ENCODE data around the gene DUSP19.

DUSP19 gene

DNA sequence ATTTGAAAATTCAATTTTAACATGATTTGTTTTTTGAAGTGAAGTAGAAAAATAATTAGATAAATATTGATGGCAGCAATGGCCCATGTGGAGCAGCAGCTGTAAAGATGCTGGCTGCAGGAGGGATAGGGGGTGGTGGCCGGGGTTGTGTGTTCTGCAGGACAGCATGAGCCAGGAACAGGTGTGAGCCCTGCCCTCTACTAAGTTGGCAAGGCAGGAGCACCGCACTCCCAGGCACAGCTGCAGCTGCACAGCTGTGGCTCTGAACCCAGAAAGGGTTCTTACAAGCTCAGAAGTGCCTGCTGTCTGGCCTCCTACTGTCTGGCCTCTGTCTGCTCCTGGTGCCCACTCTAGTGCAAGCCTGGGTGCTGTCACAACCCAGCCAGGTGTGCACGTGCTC lies 10.0 kb upstream of the DUSP19 start:
- no peak for DNase-seq

DNA sequence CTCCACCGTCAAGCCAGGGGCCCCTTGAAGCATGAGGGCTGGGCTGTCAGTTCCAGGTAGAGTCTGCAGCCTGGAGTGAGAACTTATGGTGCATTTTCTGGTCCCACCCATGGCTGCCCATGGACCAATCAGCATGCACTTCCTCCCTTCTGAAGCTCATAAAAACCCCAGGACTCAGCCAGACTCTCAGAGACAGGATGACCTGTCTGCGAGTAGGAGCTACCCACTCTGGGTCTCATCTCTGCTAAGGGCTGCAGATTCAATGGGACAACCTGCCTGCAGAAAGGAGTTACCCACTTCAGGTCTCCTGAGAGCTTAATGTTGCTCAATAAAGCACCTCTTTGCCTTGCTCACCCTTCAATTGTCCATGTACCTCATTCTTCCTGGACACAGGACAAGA lies 9.4 kb upstream of the DUSP19 start:
- no peak for DNase-seq

DNA sequence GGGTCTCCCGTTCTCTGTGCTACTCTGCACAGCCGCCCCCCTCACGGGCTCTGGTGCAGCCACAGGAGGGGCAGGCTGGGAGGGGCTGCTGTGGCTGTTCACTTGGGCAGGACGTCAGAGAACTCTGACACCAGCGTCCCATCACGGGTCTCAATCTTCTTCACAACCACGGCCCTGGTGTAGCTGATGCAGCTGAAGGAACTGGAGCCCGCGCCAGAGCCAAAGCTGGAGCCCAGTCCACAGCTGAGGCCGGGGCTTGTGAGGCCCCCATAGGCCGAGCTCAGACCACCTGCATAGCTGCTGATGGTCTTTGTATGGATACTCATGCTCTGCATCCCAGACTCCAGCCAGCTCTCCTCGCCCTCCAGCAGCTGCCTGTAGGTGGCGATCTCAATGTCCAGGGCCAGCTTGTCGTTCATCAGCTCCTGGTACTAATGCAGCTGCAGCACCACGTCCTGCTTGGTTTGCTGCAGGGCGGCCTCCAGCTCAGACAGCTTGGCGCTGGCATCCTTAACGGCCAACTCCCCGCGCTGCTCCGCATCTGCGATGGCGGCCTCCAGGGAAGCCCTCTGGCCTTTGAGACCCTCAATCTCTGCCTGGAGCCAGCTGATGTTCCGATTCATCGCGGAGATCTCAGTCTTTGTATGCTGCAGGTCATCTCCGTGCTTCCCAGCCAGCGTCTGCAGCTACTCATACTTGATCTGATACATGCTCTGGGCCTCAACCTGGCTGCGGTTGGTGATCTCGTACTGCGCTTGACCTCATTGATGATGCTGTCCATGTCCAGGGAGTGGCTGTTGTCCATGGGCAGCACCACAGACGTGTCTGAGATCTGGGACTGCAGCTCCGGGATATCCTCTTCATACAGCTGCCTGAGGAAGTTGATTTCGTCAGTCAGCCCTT lies 7.4 kb upstream of the DUSP19 start:
- DNase-seq, result no peak

DNA sequence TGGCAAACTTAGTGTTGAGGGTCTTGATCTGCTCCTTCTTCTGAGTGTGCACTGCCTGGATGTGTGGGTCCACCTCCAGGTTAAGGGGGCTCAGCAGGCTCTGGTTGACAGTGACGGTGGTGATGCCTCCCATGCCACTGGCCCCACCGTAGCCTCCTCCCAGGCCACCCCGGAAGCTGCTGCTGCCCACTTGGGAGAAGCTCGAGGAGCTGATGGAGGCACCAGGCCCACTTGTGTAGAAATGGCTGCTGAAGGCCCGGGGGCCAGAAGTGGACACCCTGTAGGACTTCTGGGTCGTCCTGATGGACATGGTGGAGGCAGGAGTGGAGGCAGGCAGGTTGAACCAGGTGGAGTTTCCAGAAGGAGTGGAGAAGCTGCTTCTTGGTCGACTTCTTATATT lies 6.4 kb upstream of the DUSP19 start:
- no peak for DNase-seq

DNA sequence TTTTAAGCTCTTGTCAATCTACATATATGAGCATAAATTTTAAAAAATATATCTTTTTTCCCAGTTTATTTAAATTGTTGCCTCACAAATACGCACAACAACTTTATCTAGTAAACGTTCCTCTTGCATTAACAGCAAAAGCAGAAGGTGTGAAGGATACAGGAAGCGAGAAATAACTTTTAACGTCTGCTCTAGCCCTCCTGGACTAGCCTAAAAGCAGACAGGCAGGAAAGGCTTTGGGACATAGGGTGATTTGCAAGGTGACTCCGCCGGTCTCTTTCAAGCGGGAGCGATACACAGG lies 434 bp upstream of the DUSP19 start:
- DNase-seq, result peak in 1 of 6 experiments; percentile 21

DNA sequence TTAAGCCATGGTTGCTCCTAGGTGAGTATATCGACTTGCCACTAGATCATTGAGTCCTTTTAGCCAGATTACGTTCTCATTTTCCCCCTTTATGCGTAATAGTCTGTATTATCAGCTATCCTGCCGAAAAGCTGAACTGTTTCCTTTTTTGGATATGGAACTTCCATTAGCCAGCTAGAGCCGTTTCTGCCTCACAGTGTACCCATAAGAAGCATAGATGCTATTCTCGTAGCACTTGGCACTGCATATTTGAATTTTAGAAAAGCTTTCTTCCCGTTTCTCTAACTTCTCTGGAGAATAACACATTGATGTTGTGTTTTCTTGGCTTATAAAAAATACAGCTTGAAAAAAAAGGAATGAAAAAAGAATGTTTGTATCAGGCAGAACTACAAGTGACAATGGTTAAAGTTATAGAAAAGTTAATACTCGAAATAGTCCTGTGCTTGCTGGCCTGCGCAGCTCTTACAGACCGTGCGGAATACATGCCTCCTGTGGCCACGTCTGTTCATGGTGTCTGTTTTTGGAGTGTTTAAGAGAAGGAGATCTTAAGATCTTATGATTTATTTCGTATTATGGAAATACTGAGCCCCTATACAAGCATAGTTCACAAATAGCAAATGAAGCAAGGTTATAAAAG lies 710 bp downstream of the DUSP19 start:
- DNase-seq, result peak in 2 of 6 experiments; percentile 35 to 36

DNA sequence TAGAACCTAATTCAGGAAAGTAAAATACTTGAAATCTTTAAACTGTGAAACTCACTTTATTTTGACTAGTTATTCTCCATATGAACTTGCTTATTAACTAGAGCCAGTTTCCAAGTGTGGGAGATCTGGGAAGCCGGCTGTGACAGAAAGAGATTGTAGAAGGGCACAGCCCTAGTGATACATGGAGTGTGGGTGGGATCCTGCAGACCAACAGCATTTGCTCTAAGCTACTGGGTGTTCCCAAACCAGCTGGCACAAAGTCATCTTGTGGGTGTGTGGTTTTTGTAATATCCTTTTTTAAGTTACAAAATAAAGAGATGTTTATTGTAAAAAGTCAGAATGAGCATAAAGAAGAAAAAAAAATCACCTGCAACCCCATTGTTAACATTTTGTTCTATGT lies 3.4 kb downstream of the DUSP19 start:
- DNase-seq, result no peak

DNA sequence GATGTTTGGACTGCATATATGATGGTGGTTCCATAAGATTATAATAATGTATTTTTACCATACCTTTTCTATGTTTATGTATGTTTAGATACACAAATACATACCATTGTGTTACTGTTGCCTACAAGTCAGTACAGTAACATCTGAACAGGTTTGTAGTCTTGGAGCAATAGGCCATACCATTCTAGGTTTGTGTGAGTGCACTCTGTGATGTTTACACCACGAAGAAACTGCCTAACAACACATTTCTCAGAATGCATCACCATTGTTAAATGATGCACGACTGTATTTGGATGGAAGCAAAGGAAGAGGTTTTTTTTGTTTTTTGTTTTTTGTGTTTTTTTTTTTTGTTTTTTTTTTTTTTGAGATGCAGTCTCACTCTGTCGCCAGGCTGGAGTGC lies 9.5 kb downstream of the DUSP19 start:
- no peak for DNase-seq

DNA sequence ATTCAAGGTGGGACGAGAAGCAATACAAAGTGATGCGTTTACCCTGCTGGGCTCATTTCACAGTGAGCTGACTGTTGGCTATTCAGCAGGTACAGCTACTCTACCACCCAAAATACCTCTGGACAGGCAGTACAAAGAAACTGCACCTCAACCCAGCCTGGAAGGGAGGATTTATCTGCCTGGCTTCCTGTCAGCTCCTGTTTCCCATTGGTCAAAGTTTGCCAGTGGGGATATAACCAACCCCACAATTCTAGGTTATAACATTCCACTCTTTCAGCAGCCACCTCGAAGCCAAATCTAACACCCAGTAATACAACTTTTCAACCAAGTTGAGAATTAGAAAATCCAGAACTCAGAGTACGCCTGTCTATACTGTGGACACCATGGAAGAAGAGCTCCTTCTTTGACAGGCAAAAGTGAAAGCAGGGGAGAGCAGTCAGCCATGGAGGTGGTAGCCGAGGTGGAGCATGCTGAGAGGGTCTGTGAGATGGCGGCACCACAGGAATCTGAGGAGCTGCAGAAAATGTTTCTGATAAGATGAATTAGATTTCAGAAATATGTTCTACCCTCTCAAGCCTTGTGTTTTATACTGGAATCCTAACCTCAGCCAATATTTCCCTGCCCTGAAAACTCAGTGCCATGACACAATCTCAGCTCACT lies 10.8 kb downstream of the DUSP19 start:
- DNase-seq, result no peak

DNA sequence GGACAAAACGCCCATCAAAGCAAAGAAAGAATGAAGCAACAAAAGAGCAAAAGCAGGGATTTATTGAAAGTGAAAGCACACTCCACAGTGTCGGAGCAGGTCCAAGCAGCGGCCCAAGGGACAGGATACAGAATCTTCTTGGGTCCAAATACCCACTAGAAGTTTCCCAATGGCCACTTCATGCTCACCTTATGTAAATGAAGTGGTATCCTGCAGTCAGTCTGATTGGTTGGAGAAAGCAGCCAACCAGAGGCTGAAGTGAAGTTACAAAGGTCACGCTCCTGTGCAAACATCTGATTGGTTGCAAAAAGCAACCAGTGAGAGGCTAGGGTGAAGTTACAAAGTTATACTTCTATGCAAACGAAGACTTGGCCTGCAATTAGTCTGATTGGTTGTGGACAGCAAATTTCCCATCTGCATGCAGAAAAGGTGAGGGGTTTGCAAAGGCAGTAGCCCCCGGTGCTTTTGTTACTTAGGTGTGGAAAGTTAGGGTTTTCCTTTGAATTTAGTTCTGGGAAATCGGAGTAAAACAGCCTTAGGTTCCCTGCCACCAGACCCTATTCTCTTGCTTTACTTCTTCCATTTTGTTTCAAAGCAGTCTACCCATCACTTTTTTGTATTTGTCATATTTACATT lies 12.9 kb downstream of the DUSP19 start:
- DNase-seq, result no peak

DNA sequence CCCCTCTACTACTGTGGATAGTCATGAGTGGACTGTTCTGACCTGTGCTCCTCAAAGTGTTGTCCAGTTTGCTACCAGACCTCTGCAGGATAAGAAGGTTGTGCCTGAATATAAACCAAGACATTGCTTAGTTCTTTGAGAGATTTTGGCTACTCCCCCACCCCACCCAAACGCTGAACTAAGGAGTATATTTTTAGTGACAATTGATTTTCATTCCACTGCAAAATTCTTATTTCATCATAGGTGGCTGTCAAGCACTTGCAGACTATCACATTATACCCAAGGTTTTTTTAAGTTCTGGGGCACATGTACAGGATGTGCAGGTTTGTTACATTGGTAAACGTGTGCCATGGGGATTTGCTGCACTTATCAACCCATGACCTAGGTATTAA lies 13.4 kb downstream of the DUSP19 start:
- no peak for DNase-seq

DNA sequence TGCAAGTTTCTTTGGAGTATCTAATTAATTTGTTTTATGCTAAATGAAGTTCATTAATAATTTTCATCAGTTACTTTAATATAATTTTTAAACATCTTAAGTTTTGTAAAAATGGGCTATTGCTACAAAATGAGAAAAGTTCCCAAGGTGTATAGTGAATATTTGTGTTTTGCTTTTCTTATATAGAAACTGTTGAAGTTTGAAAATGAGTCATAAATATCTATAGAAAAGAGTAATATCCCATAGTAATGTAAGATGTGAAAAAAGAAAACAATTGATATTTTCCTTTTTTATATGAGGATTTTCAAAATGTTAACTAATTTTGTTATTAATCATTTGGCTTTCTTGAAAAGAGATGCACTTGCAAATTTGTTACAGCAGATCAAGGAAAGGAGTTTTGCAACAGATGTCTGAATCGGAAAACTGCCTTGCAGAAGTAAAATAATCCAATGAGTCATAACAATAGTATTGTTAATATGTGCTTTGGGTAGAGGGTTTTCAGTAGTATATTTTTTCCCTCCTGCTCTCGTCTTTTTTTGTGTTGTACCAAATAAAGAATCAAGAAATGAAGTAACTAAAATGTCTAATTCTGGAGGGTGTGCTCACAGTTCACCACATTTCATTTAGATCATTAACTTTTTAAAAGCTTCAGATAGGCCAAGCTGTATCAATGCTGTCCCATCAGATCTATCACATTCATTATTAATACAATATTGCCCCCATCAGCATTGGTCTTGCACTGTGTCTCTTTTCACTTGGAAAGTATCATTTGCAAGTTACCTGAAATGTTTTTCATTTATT lies 15.5 kb downstream of the DUSP19 start:
- DNase-seq, result no peak

DNA sequence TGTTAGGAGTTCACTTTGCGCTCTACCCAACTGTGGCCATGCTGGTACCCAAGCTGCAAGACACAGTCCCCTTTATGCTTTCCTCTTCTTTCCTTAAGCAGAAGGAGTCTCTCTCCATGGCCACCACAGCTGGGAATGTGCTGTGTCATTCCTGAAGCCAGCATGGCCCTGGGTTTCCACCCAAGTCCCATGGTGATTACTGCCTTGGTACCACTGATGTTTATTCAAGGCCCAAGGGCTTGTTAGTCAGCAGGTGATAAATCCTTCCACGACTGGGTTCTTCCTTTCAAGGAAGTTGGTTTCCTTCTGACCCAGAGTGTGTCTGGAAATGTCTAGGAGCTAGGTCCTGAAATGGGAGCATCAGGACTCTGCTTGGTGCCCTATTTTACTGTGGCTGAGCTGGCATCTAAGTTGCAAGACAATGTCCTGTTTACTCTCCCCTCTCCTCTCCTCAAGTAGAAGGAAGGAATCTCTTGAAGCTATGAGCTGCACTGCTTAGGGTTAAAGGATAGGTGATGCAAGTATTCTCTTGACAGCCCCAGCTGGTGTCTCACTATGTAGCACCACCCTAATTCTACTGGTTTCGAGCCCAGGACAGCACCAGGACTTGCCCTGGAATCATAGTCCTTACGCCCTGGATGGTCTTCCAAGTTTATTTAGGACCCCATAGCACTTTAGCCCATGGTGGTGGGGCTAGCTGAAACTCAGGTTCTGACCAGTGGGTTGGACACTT lies 27.0 kb downstream of the DUSP19 start:
- no peak for DNase-seq

DNA sequence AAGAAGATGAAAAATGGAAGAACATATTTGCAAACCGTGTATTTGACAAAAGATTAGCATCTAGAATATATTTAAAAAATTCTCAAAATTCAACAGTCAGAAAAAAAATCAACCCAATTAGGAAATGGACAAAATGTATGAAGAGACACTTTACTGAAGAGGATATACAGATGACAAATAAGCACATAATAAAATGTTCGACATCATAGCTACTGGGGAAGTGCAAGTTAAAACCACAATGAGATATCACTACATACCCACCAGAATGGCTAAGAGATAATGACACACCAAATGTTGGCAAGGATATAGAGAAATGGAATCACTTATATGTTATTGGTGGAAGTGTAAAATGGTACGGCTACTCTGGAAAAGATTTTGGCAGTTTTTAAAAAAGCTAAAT lies 34.0 kb downstream of the DUSP19 start:
- no peak for DNase-seq

DNA sequence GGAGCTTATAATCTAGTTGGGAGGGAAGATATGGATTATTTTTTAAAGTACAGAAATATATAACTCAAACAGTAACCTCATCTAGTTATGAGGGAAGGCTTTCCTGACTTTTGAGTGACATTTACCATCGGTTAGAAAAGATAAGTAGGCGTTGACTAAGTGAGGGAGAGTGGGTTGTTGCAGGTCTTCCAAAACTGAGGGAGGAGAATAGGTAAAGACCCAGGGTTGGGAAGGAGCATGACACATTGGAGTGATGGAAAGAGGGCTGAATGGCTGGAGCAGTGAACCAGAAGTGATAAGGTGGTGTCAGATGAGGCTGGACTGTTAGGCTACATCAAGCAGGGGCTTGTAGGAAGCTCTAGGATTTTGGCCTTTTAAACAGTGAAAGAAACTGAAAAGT lies 35.1 kb downstream of the DUSP19 start:
- no peak for DNase-seq

DNA sequence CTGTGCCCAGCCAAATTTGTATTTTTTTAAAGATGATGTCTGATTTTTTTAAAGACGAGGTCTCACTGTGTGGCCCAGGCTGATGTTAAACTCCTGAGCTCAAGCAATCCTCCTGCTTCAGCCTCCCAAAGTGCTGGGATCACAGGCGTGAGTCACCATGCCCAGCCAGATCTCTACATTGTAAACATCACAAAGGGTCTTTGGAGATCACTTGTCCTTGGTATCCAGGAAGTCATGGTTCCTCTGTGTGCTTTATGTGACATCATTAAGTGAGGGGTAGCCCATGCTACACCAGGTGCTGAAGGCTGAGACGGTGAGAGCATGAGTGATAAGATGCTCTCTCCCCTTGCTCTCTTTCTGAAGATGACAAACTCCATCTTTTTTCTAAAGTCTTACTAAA lies 38.7 kb downstream of the DUSP19 start:
- DNase-seq, result no peak

DNA sequence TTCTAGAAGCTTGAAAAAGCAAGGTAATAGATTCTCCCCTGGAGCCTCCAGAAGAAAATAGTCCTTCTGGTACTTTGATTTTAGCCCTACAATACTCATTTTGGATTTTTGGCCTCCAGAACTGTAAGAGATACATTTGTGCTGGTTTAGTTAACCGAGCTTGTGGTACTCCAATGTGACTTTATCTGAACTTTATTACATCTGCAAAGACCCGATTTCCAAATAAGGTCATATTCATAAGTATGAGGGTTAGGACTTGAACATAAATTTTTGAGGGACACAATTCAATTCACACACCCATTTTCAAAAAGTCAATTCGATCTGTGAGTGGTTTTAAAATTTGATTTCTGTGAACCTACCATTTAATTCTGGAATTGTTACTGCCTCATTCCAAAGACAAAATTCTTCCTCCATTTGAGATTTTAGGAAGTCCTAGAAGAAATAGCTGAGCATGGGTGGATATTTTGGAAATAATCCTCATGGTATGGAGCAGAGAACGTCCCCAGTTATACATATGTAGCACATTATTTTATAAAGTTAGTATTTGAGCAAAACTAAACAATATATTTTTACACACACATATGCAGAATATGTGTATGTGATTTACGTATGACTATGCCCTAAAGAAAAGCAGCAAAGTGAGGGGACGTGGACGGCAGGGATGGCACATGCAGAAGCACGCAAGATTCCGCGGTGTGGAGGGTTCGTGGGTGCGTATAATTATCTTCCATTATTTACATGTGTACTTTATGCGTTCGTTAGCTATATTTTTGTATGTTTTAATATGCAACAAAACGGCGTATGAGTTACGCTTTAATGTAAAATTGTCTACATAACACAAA lies 44.8 kb downstream of the DUSP19 start:
- DNase-seq, result peak in 1 of 6 experiments; percentile 0

DNA sequence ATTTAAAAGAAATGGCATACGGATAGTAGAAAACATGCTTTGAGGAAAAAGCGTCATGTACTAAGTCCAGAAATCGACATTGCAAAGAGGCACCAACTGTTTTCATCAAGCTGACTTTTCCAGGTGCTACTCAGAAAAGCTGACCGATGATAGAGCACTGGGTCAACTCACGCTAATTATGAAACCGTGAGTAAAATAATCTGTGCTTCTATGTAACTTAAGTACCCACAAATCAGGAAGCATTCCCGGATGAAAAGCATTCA lies 45.3 kb downstream of the DUSP19 start:
- no peak for DNase-seq

DNA sequence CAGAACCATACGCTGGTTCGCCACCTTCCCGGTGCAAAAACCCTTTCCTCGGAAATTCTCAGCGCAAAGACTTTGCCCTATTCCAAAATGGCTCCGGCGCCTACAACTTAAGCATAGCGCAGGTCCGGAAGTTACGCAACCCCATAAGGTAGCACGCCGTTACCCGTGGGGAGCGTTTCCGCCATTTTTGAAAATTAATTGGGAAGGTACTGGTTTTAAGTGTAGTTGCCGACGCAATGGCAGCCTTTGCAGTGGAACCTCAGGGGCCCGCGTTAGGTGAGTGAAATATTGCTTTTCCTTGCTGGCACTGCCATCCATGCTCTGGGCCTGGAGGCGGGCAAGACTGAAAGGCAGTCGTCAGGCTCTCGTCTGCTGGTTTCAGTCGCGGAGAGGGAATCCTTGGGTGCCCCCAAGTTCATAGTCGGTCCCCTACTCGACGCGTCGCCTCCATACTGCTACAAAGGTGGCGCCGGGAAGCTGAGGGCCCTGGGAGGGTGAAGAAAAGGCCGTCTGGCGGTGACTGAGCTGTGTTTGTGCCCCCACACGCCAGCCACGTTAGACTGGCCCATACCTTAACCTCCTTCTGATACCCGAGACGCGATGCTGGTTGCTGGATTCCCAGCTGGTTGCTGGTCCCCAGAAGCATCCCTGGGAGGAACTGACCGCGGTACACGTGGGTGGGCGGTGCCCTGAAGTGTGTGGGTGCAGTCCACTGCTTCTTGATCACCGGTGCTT lies 45.8 kb downstream of the DUSP19 start, which contains the start of gene NUP35:
NUP35 (plus strand) TSS at position 222 of the 735 bp plus-strand sequence; CDS start at position 237, 15 bp downstream.
- DNase-seq, result peak; percentile 77 to 89 (median 80)

DNA sequence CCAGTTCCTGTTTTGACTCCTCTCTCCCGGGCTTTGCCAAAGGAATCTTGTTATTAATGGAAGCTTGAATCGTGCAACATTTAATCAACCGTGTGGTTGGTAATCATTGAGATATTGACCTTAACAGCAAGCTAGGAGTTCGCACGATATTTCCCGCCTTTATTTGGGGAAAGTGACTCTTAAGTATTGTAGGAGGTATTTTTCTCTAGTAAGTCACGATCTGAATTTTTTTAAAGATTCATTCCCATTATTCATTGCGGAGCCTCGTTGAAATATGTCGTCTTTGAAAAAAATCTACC lies 46.4 kb downstream of the DUSP19 start:
- peak in 1 of 6 experiments; percentile 20 for DNase-seq

Data from stimulated activated naive CD4-positive, alpha-beta T cell (primary cell).